NCI-H82 treated with DMSO at 0.1 percent for 48 hours (cell line): Measurements from ENCODE around the gene SPRYD3.

ENCODE experiments used
- DNase-seq: peaks from one replicate; lab custom pipeline; 2025; ENCODE audit not compliant: unreplicated experiment; lab: John Stamatoyannopoulos, UW

SPRYD3 gene

DNA sequence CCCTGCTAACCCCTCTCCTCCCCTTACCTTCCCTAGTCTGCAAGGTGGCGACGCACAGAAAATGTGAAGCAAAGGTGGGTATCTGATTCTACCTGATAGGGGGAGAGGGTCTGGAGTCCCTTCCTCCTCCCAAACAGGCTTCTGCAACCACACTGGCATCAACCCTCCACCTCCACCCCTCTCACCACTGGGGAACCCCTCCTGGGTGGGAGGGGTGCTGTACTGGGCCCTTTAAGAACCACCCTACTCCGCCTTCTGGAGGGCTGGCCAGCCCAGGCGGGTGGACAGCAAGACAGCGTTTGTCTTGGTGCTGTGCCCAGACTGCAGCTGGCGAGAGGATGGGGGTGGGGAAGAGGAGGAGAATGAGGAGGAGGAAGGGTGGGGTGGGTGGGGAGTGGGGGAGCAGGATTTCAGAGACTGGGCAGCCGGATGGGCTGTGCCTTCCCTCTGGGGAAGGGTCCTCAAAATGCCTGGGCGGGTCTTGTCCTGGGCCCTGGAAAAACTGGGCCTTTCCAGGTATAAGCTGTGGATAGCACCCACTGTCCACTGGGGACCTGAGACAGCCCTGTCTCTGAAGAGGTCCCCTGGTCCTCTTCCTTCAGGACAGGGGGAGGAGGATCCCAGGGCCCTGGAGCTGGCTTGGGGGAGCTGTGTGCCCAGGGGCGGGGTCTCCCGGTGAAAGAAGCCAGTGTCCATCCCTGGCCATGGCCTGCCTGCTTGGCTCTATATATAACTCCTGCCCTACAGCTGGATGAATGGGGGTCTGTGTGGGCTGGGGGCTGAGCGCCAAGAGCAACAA is 26.6 kb downstream of the SPRYD3 start:
- DNase-seq, result no peak

DNA sequence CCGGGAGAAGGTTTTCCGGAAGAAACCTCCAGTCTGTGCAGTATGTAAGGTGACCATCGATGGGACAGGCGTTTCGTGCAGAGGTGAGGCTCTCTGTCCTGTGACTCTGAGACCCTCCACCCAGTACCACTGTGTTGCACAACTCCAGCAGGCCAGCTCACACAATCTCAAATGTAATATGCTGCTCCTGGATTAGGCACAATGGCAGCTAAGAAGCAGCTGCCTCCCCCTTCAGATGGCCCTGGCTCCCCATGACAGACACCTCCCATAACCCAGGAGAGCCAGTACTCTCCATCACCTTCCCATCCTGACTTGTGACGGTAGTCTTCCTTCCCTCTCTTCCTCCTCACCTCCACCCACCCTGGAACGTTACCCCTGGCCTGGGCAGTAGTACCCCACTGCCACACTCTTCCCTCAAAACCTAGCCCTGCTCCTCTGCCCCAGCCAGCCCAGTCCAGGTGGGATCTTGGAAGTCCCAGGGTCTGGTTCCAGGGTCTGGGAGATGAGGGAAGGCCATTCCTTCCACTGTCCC is 27.2 kb downstream of the SPRYD3 start:
- DNase-seq, result no peak

GRCh38 chr12:53051058-53051880 is 27.9 kb downstream of the SPRYD3 start:
- DNase-seq, result no peak

DNA sequence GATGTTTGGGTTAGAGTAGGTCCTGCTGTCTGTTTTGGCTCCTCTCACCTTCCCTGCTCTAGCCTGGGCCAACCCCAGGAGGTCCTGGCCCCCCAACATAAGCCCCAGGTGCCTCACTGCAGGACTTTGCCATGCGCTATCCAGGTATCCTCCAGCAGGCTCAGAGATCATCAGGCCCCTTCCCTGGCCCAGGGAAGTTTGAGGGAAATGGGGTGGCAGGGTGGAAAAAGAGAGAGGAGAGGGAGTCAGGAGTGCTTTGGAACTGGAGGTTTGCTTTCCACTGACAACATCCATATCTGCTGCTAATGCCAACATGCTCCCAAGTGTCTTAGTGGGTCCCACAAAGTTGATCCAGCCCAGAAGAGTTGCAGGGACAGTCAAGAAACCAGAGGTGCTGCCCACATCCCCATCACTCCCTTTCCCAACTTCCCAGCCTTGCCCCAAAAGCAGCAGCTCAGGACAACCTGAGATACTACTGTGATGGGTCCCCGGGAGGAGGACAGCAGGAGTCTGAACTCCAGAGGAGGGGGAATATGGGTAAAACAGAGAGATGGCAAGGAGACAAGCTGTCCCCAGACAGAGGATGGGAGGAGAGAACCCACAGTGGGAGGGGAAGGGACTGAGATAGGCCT is 28.6 kb downstream of the SPRYD3 start:
- DNase-seq, result no peak

DNA sequence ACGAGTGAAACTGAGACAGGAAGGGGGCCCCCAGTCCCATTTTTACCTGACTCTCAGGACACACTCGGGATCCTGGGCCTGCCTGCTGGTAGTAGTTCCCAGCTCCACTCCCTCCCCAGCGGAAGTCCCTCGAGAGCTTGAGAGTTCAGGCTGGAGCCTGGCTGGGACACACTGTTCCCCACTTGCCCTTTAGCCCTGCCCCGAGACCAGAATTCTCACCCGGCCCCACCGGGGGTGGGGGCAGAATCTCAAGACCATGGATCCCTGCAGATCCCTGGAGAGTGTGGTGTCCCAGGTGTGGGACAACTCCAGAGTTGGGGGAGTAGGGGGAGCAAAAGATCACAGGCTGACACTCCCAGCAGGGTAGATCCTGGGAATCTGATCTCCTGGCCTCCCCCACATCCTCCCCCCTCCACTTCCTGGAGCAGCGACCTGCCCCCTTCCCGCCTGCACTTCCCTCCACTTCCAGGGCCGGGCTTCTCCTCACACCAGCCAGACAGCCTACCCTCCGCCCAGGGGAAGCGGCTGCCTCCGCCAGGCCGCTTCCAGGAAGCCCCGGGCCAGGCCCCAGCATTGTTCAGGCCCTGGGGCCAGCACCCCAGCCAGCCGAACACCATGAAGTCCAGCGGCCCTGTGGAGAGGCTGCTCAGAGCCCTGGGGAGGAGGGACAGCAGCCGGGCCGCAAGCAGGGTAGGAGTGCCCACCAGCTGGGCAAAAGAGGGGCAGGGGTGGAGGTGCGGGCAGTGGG is 29.4 kb downstream of the SPRYD3 start, which contains the start of gene TNS2:
Gene TNS2, plus strand, starts transcription at position 495 of the 748 bp plus-strand sequence. Its CDS starts 121 bp downstream, at position 616.
- DNase-seq, result no peak

- no peak for DNase-seq
Measured at GRCh38 chr12:53048780-53049401, 30.3 kb downstream of the SPRYD3 start.

- no peak for DNase-seq
Measured at GRCh38 chr12:53048033-53048779, 31.0 kb downstream of the SPRYD3 start.

GRCh38 chr12:53047221-53048032 is 31.8 kb downstream of the SPRYD3 start:
- DNase-seq, result peak; percentile 18

DNA sequence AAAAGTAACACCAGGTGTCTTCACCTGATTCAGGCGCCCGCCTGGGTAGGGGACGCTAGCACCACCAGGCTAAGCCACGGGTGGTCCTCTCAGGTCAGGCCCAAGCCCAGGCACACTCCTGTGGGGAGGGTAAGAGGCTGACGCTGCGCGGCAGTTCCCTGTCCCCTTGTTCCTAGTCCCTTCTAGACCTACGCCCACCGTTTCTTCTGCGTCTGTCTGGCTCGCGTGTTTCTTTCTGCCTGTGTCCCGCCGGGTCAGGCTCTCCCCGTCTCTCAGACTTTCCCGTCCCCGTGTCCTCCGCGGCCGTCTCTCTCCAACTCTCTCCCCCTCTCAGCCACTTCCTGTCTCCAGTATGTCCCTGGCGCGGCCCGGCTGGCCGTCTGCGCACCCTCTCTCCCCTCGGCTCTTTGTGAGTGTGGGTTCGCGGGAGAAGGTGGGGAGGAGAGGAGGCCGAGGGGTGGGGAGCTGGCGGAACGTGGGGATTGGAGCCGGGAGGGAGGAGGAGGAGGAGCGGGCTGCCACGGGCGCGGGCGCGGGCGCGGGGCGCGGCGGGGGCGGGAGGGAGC is 32.5 kb downstream of the SPRYD3 start:
- DNase-seq, result no peak

GRCh38 chr12:53045696-53046045 is 33.5 kb downstream of the SPRYD3 start:
- DNase-seq, result no peak

GRCh38 chr12:53044896-53045695 is 34.1 kb downstream of the SPRYD3 start:
- no peak for DNase-seq

GRCh38 chr12:53044052-53044581 is 35.1 kb downstream of the SPRYD3 start:
- no peak for DNase-seq

- no peak for DNase-seq
Measured at GRCh38 chr12:53042607-53043454, 36.4 kb downstream of the SPRYD3 start.

DNA sequence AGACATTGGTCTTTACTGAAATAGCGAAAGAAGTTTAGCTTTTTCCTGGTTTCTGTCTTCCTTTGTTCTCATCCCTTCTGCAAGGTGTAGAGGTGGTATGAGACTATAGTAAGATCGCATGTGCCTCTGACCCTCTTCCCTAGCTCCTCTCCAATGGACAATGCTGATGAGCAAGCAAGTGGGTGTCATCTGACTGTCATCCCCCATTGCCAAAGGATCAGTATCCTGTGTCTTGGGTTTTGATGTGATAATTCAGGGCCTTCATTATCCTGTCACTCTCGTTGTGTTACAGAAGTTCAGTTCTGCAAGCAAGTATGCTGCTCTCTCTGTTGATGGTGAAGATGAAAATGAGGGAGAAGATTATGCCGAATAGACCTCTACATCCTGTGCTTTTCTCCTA is 39.3 kb downstream of the SPRYD3 start:
- DNase-seq, result no peak

- DNase-seq, result no peak
Measured at GRCh38 chr12:53036802-53037201, 42.4 kb downstream of the SPRYD3 start.

DNA sequence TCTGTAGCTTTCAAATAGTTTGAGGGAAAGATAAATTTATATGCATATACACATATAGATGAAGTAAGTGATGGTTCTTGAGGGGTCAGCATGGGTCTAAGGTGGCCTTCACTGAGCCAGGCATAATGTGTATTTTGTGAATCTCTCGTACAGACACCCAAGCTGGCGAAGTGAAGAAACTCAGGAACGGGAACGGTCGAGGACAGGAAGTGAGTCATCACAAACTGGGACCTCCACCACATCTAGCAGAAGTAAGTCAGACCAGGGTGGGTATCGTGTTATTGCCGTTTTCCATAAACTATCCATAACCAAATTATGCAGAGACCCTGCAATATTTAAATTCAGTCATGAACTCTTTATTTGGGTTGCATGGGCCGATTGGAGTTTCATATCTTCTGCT is 44.7 kb downstream of the SPRYD3 start:
- no peak for DNase-seq
